Heart left ventricle (tissue), 13 donors: ENCODE measurements around the gene EXOC4.

Source experiments
- POLR2A ChIP-seq, 2 donors: fragments of 450-650 bp; IDR thresholded peaks; one replicate each; pipeline ENCODE4 v1.6.1; 2017; ENCODE audit warnings: antibody characterized with exemption in 2 of 2, mild to moderate bottlenecking in 2 of 2, moderate library complexity in 2 of 2
- TF ChIP-seq, protein P1 (sequence below), 12 donors: fragments of 200-600 bp; sonication (generic) in 4 of 12; IDR thresholded peaks; one replicate each; pipeline versions ENCODE4 v1.5.0 to v1.8.0; 2018 to 2022; ENCODE audit warnings: antibody characterized with exemption in 12 of 12, mild to moderate bottlenecking in 5 of 12
- donor health status: ischemic (EF 13 %, LVEDD 7.1; RV severe dilation, severe dysfunction).
- donor health status: DM: no; HTN: yes; CAD: no.
- donor health status: DM: no; HTN: no; CAD: no.
- donor health status: ischemic (EF 25% LVEDD 6.9; RV normal size, moderate dysfunction).
- donor health status: ischemic (EF 25% LVEDD 5.7; RV mildly dilated, moderate dysfunction).
- donor health status: ischemic (EF 35%, LVEDD 5.7; RV mildly dilated, moderate dysfunction).
- donor health status: nonischemic (EF 11% LVEDD 7.7; RV severe dilation, severe dysfunction).
- donor health status: DM: yes; HTN: yes; CAD: no.
- donor health status: PGD.
- donor health status: ischemic (EF 29% LVEDD 5.4; RV normal size, mild dysfunction).
- donor health status: nonischemic (EF 23%, LVEDD 6.1; RV moderate dilation, normal function).

DNA sequence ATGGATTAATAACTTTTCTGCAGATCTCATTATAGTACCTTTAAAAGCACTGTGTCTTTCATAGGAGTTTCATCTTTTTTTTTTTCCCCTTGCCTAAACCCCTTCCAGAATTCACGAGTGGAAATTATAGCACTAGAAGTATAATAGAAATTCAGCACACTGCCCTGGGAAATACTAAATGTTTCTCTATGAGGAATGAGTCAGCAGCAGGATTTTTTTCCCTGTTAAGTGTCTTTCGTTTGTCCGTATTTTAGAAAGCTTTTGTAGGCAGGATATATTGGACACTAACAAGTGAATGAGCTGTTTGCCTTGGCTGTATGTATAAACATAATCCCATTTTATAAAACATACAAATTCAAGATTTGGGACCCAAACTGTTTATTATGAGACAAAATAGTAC is 105.8 kb downstream of the EXOC4 start:
- TF ChIP-seq, protein P1, sequence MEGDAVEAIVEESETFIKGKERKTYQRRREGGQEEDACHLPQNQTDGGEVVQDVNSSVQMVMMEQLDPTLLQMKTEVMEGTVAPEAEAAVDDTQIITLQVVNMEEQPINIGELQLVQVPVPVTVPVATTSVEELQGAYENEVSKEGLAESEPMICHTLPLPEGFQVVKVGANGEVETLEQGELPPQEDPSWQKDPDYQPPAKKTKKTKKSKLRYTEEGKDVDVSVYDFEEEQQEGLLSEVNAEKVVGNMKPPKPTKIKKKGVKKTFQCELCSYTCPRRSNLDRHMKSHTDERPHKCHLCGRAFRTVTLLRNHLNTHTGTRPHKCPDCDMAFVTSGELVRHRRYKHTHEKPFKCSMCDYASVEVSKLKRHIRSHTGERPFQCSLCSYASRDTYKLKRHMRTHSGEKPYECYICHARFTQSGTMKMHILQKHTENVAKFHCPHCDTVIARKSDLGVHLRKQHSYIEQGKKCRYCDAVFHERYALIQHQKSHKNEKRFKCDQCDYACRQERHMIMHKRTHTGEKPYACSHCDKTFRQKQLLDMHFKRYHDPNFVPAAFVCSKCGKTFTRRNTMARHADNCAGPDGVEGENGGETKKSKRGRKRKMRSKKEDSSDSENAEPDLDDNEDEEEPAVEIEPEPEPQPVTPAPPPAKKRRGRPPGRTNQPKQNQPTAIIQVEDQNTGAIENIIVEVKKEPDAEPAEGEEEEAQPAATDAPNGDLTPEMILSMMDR (IDR thresholded peaks at IDR 0.05) = no peak
- no peak for TF ChIP-seq POLR2A (IDR thresholded peaks at IDR 0.05)
